HG02678 (cell line): ENCODE measurements around the gene CSF1.

ENCODE experiments used
- ATAC-seq: cut with Tn5 transposase; IDR thresholded peaks from one replicate; pipeline ENCODE4 v1.9.1; 2021; ENCODE audit warnings: mild to moderate bottlenecking, moderate library complexity; ENCODE audit not compliant: unreplicated experiment

Gene CSF1

GRCh38 chr1:109901141-109901523 is 9.5 kb upstream of the CSF1 start:
- ATAC-seq, result no peak

GRCh38 chr1:109901524-109902145 is 9.0 kb upstream of the CSF1 start:
- no peak for ATAC-seq

GRCh38 chr1:109902204-109902985 is 8.3 kb upstream of the CSF1 start:
- no peak for ATAC-seq

- ATAC-seq, result no peak
Observed at GRCh38 chr1:109903376-109903930, 7.2 kb upstream of the CSF1 start.

GRCh38 chr1:109904105-109904817 is 6.4 kb upstream of the CSF1 start:
- no peak for ATAC-seq

GRCh38 chr1:109905491-109905890 is 5.2 kb upstream of the CSF1 start:
- ATAC-seq, result no peak

- peak; percentile 87 for ATAC-seq
Observed at GRCh38 chr1:109906160-109906838, 4.3 kb upstream of the CSF1 start.

- no peak for ATAC-seq
Observed at GRCh38 chr1:109906839-109907180, 3.8 kb upstream of the CSF1 start.

GRCh38 chr1:109907190-109907774 is 3.4 kb upstream of the CSF1 start:
- ATAC-seq, result no peak

- ATAC-seq, result no peak
Observed at GRCh38 chr1:109908836-109909235, 1.8 kb upstream of the CSF1 start.

GRCh38 chr1:109909561-109909960 is 1.1 kb upstream of the CSF1 start:
- no peak for ATAC-seq

- ATAC-seq, result no peak
Observed at GRCh38 chr1:109910963-109911798, 532 bp downstream of the CSF1 start.

GRCh38 chr1:109912214-109912861 is 1.7 kb downstream of the CSF1 start:
- no peak for ATAC-seq

- ATAC-seq, result no peak
Observed at GRCh38 chr1:109912873-109913272, 2.2 kb downstream of the CSF1 start.

GRCh38 chr1:109913360-109913879 is 2.8 kb downstream of the CSF1 start:
- no peak for ATAC-seq

- no peak for ATAC-seq
Observed at GRCh38 chr1:109914587-109915240, 4.1 kb downstream of the CSF1 start.

GRCh38 chr1:109917051-109917767 is 6.6 kb downstream of the CSF1 start:
- no peak for ATAC-seq
